ENCODE data around the gene MYO1E.
A peak's percentile ranks its signal among the peaks of the same experiment; 100 is the strongest.
"Not testable (repeated sequence)": the region's sequence is repeated elsewhere in the genome, so short reads cannot be mapped to it uniquely, and the experiment has no call there.

Gene MYO1E

DNA sequence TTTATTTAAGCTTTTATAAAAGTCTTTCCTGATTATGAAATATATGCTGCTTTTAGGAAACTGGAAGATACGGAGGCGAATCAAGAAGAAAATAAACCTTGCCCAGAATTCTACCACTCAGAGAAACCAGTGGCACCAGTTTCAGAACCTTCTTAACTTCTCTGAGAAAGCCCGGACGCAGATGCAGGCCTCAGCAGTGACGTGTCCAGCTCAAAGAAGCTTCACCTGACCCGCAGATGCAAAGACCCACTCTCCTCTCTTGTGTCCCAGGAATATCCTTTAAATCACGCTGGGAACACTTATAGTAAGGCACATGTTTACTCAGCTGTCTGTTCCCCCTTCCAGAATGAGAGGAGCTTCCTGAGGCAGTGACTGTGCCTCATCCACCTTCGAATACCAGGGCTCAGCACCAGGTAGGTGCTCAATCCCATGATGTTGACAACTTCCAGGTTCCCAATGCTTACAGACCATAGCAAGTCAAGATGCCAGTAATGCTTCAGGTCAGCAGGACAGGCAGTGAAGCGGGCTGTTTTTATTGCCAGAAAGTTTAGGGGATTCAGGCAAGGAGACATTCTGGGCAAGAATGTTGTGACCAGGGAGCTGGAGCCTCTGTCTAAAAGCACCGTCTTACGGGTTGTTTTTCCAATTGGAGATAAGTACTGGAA, 205.9 kb downstream of the MYO1E start:
- no peak for DNase-seq (ENCODE audit: low read depth in 3 of 3)

DNA sequence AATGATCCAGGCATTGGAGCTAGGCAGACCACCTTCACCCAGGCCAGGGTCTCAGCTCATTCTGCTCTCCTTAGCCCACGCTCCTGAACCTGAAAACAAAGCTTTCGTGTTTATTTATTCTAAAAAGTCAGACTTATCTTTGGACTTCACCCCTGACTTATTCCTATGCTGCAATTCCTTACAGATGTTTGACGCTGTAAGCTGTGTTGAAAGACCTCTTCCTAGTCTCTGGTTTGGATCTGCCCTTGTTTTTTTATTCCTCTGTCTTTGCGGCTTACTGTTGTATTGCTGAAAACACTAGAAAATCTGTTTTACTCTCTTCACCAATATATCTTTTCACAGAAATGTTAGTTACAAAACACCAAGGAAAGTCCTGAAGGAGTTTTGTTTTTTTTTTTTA, 206.5 kb downstream of the MYO1E start:
- DNase-seq (ENCODE audit: low read depth in 3 of 3) = no peak

GRCh38 chr15:59165726-59166125, 206.9 kb downstream of the MYO1E start:
- no peak for DNase-seq (ENCODE audit: low read depth in 3 of 3)

- DNase-seq (ENCODE audit: low read depth in 3 of 3) = not testable (repeated sequence)
Observed at GRCh38 chr15:59162080-59162479, 210.6 kb downstream of the MYO1E start.

GRCh38 chr15:59160880-59161593, 211.6 kb downstream of the MYO1E start:
- no peak for DNase-seq (ENCODE audit: low read depth in 3 of 3)

DNA sequence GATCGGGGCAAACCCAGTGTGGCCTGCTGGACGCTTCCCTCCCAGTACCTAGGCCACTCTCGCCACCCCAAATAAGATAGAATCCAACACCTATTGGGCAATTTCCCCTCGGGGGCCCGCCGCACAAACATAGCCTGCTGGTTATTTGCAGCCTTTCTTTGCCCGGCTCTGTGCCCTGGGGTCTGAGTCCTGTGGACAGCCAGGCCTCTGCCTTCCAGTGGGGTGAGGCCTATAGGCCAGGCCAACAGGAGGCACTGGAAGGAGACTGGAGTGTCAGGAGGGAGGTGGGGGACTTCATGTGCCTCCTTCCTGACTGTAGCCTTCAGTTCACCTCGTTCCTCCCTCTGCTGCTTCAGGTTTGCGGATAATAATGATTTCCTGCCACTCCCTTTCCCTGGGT, 213.5 kb downstream of the MYO1E start:
- DNase-seq (ENCODE audit: low read depth in 3 of 3) = no peak

- DNase-seq (ENCODE audit: low read depth in 3 of 3) = no peak
Observed at GRCh38 chr15:59158701-59159034, 214.0 kb downstream of the MYO1E start.

GRCh38 chr15:59157840-59158700, 214.6 kb downstream of the MYO1E start:
- no peak for DNase-seq (ENCODE audit: low read depth in 3 of 3)

GRCh38 chr15:59157396-59157795, 215.3 kb downstream of the MYO1E start:
- DNase-seq (ENCODE audit: low read depth in 3 of 3) = no peak

GRCh38 chr15:59155431-59155830, 217.2 kb downstream of the MYO1E start:
- DNase-seq (ENCODE audit: low read depth in 3 of 3) = no peak

GRCh38 chr15:59154243-59154642, 218.4 kb downstream of the MYO1E start:
- DNase-seq (ENCODE audit: low read depth in 3 of 3) = no peak

- DNase-seq (ENCODE audit: low read depth in 3 of 3) = no peak
Observed at GRCh38 chr15:59153466-59153865, 219.2 kb downstream of the MYO1E start.

DNA sequence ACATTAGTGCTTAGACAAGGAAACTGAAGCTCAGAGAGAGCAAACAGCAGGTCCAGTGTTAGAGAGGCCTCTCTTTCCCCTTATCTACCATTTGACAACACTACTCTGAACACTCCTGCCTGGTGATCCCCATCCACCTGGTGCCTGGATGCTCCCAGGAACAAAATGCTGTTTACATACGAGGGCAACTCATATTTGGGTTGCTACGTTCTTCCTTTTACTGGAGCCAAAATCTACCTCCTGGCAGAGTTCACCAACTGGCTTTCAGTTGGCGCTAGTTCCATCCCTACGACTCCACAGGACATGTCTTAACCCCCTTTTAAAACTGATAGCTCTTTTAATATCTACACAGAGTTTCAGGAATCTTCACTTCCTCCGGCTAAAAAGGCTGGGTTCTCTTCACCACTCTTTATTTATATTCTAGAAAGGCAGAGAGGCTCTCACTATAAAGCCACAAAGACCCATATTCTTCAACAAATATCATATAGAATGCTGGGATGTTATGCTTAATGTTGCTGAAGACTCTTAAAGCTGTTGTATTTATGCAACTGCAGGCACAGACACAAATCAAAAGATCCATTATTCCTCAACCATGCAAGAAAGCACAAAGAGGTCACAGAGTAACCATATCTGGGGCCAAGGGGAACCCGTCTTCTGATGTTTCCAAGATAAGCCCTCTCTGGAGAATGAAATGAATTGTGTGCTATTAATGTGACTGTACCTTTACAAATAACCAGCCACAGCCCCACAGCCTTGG, 219.8 kb downstream of the MYO1E start:
- DNase-seq (ENCODE audit: low read depth in 3 of 3) = no peak

- DNase-seq (ENCODE audit: low read depth in 3 of 3) = no peak
Observed at GRCh38 chr15:59150185-59150584, 222.5 kb downstream of the MYO1E start.

DNA sequence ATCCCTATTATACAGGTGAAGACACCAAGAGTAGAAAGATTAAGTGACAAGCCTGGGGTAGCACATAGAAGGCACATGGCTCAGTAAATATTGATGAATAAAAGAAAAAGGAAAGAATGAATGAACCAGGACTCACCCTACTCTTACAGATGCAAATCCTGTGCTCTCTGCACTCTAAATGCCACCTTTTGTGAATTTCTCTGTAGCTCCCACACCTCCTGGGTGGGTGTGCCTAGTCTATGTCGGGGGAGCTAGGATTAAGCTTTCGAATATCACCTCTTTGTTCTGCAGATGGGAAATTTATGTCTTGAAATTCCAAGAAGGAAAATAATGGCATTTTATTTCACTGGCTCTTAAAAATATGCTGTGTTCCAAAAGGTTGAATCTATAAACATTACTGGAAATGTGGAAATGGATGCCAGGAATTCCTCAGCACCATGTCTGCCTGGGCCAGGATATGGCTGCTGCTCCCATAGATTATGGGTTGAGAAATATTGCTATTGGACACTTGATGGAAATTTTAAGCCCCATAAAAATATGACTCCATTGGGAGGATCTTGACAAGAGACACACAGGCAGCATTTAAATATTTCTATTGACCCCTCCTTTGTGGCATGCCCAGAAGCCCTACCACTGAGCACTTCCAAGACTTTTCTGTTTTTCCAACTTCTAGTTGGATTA, 224.4 kb downstream of the MYO1E start:
- no peak for DNase-seq (ENCODE audit: low read depth in 3 of 3)

- no peak for DNase-seq (ENCODE audit: low read depth in 3 of 3)
Observed at GRCh38 chr15:59147666-59148065, 225.0 kb downstream of the MYO1E start.

- not testable (repeated sequence) for DNase-seq (ENCODE audit: low read depth in 3 of 3)
Observed at GRCh38 chr15:59144594-59144993, 228.1 kb downstream of the MYO1E start.

GRCh38 chr15:59143281-59143680, 229.4 kb downstream of the MYO1E start:
- no peak for DNase-seq (ENCODE audit: low read depth in 3 of 3)

DNA sequence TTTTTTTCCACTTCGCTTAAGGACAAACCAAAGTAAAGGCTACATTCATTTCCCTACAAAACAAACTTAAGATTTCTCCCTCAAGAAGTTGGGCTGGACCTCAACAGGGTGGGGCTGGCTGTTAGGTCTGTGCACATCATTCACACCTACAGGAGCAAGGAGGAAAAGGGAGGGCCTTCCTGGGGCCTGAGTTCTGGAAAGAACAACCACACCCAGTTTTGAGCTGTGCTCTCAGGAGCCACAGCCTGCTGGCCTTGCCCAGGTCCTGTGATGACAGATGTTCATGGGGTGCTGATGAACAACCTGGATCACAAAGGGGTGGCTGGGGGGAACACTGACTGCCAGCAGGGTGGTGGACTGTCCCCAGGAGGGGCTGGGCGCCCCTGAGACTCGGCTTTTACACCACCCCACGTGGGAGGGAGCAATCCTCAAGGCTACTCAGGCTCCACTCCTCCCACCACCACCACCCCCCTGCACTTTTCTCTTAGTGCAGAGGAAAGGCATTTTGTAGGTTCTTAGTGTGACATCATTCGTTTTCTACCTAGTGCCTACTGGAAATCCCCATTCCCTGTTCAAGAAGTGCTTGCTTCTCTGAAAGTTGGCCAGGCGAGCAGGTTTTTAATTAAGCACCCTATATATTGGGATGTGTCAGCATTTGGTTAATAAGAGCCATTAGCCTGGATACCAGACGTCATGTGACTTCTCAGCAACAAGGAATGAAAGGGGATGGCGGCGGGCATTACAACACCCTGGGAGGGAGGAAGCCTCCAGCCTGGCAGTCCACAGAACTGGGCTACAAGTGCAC, 232.0 kb downstream of the MYO1E start:
- no peak for DNase-seq (ENCODE audit: low read depth in 3 of 3)

DNA sequence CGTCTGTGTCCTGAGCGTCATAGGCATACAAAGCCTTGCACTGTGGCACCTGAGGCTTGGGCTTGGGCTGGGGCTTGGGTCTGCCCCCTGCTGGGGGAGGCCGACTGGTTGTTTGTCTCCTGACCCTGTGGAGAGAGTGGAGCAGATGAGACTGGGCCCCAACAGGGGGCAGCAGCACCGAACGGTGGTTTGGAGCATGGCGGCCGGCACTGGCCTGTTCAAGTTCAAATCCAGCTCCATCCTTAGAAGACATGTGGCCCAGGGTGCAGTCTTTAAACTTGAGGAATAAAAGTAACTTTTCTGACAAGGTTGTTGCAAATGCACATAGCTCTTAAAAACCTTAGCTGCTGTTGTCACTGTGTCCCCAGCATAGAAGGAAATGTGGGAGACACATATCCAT, 234.4 kb downstream of the MYO1E start:
- DNase-seq (ENCODE audit: low read depth in 3 of 3) = peak; percentile 11 to 23 (median 18)

GRCh38 chr15:59137566-59137965, 235.1 kb downstream of the MYO1E start:
- no peak for DNase-seq (ENCODE audit: low read depth in 3 of 3)

Data from stimulated activated CD4-positive, alpha-beta T cell treated with anti-CD3 and anti-CD28 coated beads, TNF-alpha, amount 100 ng/mL, for 4 hours (primary cell).